ENCODE measurements around the gene NRG2. TPM values are rescaled to one million over a fixed set of nuclear protein-coding genes. Genes with fewer than 3 reads are reported as not detected.

The NRG2 gene
- total and polyA plus RNA-seq, 12 donors: 1.8 to 16.7 (median 8.4) TPM

DNA sequence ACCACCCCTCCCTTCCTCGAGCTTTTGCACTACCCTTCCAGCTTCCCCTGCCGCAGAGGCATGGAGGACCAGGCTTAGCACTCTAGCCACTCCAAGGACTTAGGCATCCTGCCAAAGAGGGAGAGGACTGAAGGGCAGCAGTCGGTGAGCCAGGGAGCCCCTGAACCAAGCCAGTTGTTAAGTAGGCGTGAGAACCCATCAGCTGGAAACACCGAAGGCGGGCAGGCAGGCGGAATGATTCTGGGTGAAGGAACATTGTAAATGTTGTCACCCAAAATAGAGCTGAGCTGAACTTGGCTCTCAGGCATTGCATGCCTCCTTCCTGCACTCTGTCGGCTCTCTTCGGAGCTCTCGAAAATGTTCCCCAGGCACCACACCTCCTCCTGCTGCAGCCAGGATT lies 42.8 kb downstream of the NRG2 start:
- TF ChIP-seq POLR2A (IDR thresholded peaks at IDR 0.05) (no peak), CTCF (IDR thresholded peaks at IDR 0.05) (no peak)
- WGBS, 4 donors: 61 to 74% (median 71%) methylated on average over 8 to 10 of the region's 10 CpGs
- Histone ChIP-seq H3K27me3 (no peaks in the 10 kb centered on the region), H3K4me1 (replicated peaks in 1 of 2) (peaks cover 0 to 4% of the 10 kb centered on the region in 2 donors), H3K27ac (no peak overlapping the region), H3K4me3 (no peak overlapping the region), H3K36me3 (replicated peaks in 1 of 2) (no peaks in the 10 kb centered on the region), H3K9me3 (replicated peaks in 1 of 3) (no peaks in the 10 kb centered on the region)
- DNase-seq: peak in 3 of 7 donors; percentile 31 to 47 (median 45)
- intact Hi-C loops (cut with DNase I): no loop called here

GRCh38 chr5:139998837-139999236 lies 44.3 kb downstream of the NRG2 start:
- Histone ChIP-seq H3K4me3 (no peak overlapping the region), H3K27ac (no peak overlapping the region), H3K4me1 (replicated peaks in 1 of 2) (peaks cover 0 to 4% of the 10 kb centered on the region in 2 donors), H3K36me3 (replicated peaks in 1 of 2) (no peaks in the 10 kb centered on the region), H3K9me3 (replicated peaks in 1 of 3) (no peaks in the 10 kb centered on the region), H3K27me3 (no peaks in the 10 kb centered on the region)
- DNase-seq: no peak
- TF ChIP-seq POLR2A (IDR thresholded peaks at IDR 0.05) (no peak), CTCF (IDR thresholded peaks at IDR 0.05) (no peak)
- intact Hi-C loops (cut with DNase I): no loop called here
- 69 to 84% (median 76%) methylated on average over 3 of the region's 3 CpGs for WGBS, 4 donors

DNA sequence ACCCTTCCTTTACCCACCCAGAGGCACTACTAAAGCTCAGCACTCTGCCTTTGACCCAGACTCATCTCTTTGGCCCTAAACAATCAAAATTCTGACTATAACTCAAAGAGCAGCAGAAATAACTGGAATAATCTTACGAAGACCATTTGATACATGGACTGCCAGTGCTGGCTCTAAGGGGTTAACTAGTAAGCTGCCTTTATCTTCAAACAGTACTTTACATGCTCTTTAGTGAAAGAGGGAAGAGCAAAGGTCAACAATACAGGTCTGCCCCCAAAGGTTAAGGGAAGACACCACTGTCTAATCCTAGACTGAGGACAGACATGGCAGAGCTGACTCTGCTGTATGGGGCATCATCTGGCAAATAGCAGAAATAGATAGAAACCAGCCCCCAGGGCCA lies 45.8 kb downstream of the NRG2 start:
- Histone ChIP-seq H3K27me3 (no peaks in the 10 kb centered on the region), H3K4me1 (replicated peaks in 1 of 2) (peaks cover 0 to 4% of the 10 kb centered on the region in 2 donors), H3K4me3 (no peak overlapping the region), H3K27ac (no peak overlapping the region), H3K9me3 (replicated peaks in 1 of 3) (no peaks in the 10 kb centered on the region), H3K36me3 (replicated peaks in 1 of 2) (no peaks in the 10 kb centered on the region)
- no peak for DNase-seq
- intact Hi-C loops (cut with DNase I): no loop called here
- no peak for TF ChIP-seq POLR2A (IDR thresholded peaks at IDR 0.05)
- TF ChIP-seq CTCF (IDR thresholded peaks at IDR 0.05): no peak
- WGBS, 4 donors: 90 to 100% (median 100%) methylated on average over 1 of the region's 1 CpG

DNA sequence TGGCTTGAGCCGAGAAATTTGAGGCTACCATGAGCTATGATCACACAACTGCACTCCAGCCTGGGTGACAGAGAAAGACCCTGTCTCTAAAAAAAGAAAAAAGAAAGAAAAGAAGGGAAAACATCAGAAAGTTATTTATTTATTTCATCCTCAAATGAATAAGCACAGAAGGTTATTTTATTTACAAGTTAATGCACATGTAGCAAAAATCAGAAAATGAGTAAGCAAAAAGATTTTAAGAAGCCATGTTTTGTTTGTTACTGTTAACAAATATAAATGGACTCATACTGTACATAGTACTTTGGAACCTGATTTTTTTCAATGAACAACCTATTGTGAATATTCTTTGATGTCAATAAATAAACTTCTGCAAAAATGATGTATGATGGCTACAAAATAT lies 47.2 kb downstream of the NRG2 start:
- TF ChIP-seq POLR2A (IDR thresholded peaks at IDR 0.05) (no peak), CTCF (IDR thresholded peaks at IDR 0.05) (no peak)
- whole genome bisulfite sequencing, 4 donors: 92 to 100% (median 97%) methylated on average over 1 of the region's 1 CpG
- no peak overlapping the region for H3K27ac ChIP-seq
- H3K36me3 ChIP-seq (replicated peaks in 1 of 2): no peaks in the 10 kb centered on the region
- peaks cover 0 to 4% of the 10 kb centered on the region in 2 donors for H3K4me1 ChIP-seq (replicated peaks in 1 of 2)
- no peak overlapping the region for H3K4me3 ChIP-seq
- no peaks in the 10 kb centered on the region for H3K27me3 ChIP-seq
- no peaks in the 10 kb centered on the region for H3K9me3 ChIP-seq (replicated peaks in 1 of 3)
- DNase-seq: no peak
- intact Hi-C loops (cut with DNase I): no loop called here

Measured in adrenal gland (tissue), 12 donors.